ENCODE results near the gene ATP5MG. TPM values are rescaled to one million over a fixed set of nuclear protein-coding genes. Genes with fewer than 3 reads are reported as not detected.
"Not testable (repeated sequence)": the region's sequence is repeated elsewhere in the genome, so short reads cannot be mapped to it uniquely, and the experiment has no call there.

Gene ATP5MG
- total RNA-seq, 3 donors from 2014 or later, result 45.1 to 66.4 (median 56.0) TPM

GRCh38 chr11:118383657-118384056 is 17.7 kb upstream of the ATP5MG start:
- no peak overlapping the region for H3K4me3 ChIP-seq
- H3K36me3 ChIP-seq, result peaks cover 16% of the 10 kb centered on the region
- H3K9me3 ChIP-seq, result no peaks in the 10 kb centered on the region
- no peak overlapping the region for H3K27ac ChIP-seq
- intact Hi-C loops (cut with DNase I; ENCODE audit: low total_unique reads), result no loop called here
- no peak for TF ChIP-seq POLR2AphosphoS5 (IDR thresholded peaks at IDR 0.05)
- no peak for TF ChIP-seq POLR2A (IDR thresholded peaks at IDR 0.05)
- TF ChIP-seq, protein P1, sequence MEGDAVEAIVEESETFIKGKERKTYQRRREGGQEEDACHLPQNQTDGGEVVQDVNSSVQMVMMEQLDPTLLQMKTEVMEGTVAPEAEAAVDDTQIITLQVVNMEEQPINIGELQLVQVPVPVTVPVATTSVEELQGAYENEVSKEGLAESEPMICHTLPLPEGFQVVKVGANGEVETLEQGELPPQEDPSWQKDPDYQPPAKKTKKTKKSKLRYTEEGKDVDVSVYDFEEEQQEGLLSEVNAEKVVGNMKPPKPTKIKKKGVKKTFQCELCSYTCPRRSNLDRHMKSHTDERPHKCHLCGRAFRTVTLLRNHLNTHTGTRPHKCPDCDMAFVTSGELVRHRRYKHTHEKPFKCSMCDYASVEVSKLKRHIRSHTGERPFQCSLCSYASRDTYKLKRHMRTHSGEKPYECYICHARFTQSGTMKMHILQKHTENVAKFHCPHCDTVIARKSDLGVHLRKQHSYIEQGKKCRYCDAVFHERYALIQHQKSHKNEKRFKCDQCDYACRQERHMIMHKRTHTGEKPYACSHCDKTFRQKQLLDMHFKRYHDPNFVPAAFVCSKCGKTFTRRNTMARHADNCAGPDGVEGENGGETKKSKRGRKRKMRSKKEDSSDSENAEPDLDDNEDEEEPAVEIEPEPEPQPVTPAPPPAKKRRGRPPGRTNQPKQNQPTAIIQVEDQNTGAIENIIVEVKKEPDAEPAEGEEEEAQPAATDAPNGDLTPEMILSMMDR (IDR thresholded peaks at IDR 0.05), result no peak
- H3K27me3 ChIP-seq, result no peaks in the 10 kb centered on the region
- no peaks in the 10 kb centered on the region for H3K4me1 ChIP-seq
- DNase-seq (ENCODE audit: low spot score in 2 of 2), result no peak

DNA sequence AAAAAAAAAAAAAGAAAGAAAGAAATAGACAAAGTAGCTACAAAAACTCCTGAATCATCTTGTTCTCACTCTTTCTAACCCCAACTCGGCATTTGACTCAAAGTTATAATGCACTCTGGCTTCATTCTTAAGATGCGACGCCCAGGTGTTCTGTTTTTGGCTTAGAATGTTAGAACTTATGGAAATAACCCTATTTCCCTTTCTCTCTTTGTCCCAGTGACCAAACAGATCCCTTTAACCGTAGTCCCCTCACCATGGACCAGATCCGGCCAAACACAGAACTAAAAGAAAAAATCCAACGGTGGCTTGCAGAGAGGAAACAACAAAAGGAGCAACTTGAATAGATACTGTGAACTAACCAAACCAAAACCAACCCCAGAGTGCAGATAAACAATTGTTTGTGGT is 5.3 kb upstream of the ATP5MG start:
- no peaks in the 10 kb centered on the region for H3K9me3 ChIP-seq
- H3K4me1 ChIP-seq, result no peaks in the 10 kb centered on the region
- intact Hi-C loops (cut with DNase I; ENCODE audit: low total_unique reads), result no loop called here
- TF ChIP-seq POLR2AphosphoS5 (IDR thresholded peaks at IDR 0.05) (no peak), POLR2A (IDR thresholded peaks at IDR 0.05) (no peak)
- TF ChIP-seq, protein P1 (IDR thresholded peaks at IDR 0.05), result no peak
- DNase-seq (ENCODE audit: low spot score in 2 of 2), result no peak
- no peaks in the 10 kb centered on the region for H3K27me3 ChIP-seq
- H3K36me3 ChIP-seq, result peaks cover 9% of the 10 kb centered on the region
- H3K27ac ChIP-seq, result no peak overlapping the region
- H3K4me3 ChIP-seq, result no peak overlapping the region

GRCh38 chr11:118397448-118397847 is 4.0 kb upstream of the ATP5MG start:
- no peaks in the 10 kb centered on the region for H3K4me1 ChIP-seq
- TF ChIP-seq POLR2A (IDR thresholded peaks at IDR 0.05), result no peak
- no peaks in the 10 kb centered on the region for H3K9me3 ChIP-seq
- no peak for DNase-seq (ENCODE audit: low spot score in 2 of 2)
- intact Hi-C loops (cut with DNase I; ENCODE audit: low total_unique reads), result no loop called here
- H3K4me3 ChIP-seq, result no peak overlapping the region
- no peak overlapping the region for H3K27ac ChIP-seq
- peaks cover 5% of the 10 kb centered on the region for H3K36me3 ChIP-seq
- H3K27me3 ChIP-seq, result no peaks in the 10 kb centered on the region

GRCh38 chr11:118398791-118399559 is 2.4 kb upstream of the ATP5MG start:
- H3K9me3 ChIP-seq, result no peaks in the 10 kb centered on the region
- no peaks in the 10 kb centered on the region for H3K27me3 ChIP-seq
- no peak for DNase-seq (ENCODE audit: low spot score in 2 of 2)
- H3K36me3 ChIP-seq, result no peaks in the 10 kb centered on the region
- TF ChIP-seq, protein P1 (IDR thresholded peaks at IDR 0.05), result no peak
- TF ChIP-seq POLR2AphosphoS5 (IDR thresholded peaks at IDR 0.05) (no peak), POLR2A (IDR thresholded peaks at IDR 0.05) (no peak)
- intact Hi-C loops (cut with DNase I; ENCODE audit: low total_unique reads), result no loop called here
- no peak overlapping the region for H3K4me3 ChIP-seq
- H3K27ac ChIP-seq, result peak overlapping the region; percentile 0 to 14
- H3K4me1 ChIP-seq, result peaks cover 7 to 11% of the 10 kb centered on the region in 2 donors

- intact Hi-C loops (cut with DNase I; ENCODE audit: low total_unique reads), result no loop called here
- H3K4me1 ChIP-seq, result peaks cover 7 to 11% of the 10 kb centered on the region in 2 donors
- TF ChIP-seq POLR2AphosphoS5 (IDR thresholded peaks at IDR 0.05) (no peak), POLR2A (IDR thresholded peaks at IDR 0.05) (no peak)
- TF ChIP-seq, protein P1 (IDR thresholded peaks at IDR 0.05), result no peak
These were observed 629 bp downstream of the ATP5MG start for GRCh38 chr11:118401880-118402590.

GRCh38 chr11:118402594-118402993 is 1.2 kb downstream of the ATP5MG start:
- H3K36me3 ChIP-seq; H3K9me3 ChIP-seq; DNase-seq (ENCODE audit: low spot score in 2 of 2); H3K27ac ChIP-seq; intact Hi-C loops (cut with DNase I; ENCODE audit: low total_unique reads); H3K27me3 ChIP-seq: not testable (repeated sequence)
- Histone ChIP-seq H3K4me1 (peaks cover 7 to 11% of the 10 kb centered on the region in 2 donors), H3K4me3 (peak overlapping the region; percentile 81 to 98 (median 86))

More at GRCh38 chr11:118401880-118402590, 629 bp downstream of the ATP5MG start:
- no peaks in the 10 kb centered on the region for H3K9me3 ChIP-seq
- DNase-seq (ENCODE audit: low spot score in 2 of 2), result no peak
- peak overlapping the region; percentile 81 to 98 (median 86) for H3K4me3 ChIP-seq
- H3K27ac ChIP-seq, result peak overlapping the region; percentile 83 to 87
- H3K27me3 ChIP-seq, result no peaks in the 10 kb centered on the region
- H3K36me3 ChIP-seq, result no peaks in the 10 kb centered on the region

All from breast epithelium (tissue), 4 donors.